ENCODE measurements around the gene SYNPO.

- TF ChIP-seq, protein P1, sequence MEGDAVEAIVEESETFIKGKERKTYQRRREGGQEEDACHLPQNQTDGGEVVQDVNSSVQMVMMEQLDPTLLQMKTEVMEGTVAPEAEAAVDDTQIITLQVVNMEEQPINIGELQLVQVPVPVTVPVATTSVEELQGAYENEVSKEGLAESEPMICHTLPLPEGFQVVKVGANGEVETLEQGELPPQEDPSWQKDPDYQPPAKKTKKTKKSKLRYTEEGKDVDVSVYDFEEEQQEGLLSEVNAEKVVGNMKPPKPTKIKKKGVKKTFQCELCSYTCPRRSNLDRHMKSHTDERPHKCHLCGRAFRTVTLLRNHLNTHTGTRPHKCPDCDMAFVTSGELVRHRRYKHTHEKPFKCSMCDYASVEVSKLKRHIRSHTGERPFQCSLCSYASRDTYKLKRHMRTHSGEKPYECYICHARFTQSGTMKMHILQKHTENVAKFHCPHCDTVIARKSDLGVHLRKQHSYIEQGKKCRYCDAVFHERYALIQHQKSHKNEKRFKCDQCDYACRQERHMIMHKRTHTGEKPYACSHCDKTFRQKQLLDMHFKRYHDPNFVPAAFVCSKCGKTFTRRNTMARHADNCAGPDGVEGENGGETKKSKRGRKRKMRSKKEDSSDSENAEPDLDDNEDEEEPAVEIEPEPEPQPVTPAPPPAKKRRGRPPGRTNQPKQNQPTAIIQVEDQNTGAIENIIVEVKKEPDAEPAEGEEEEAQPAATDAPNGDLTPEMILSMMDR (IDR thresholded peaks at IDR 0.05; ENCODE audit: insufficient read depth, low read depth, low read length): no peak
- TF ChIP-seq EZH2 (IDR thresholded peaks at IDR 0.05; ENCODE audit: insufficient read depth, low read length): no peak
These were observed 9.9 kb downstream of the SYNPO start for GRCh38 chr5:150650021-150651006.

All from astrocyte (in vitro differentiated cells and primary cell).